LNCAP (cell line): ENCODE data around the gene MAD2L1BP.

Source experiments
- CTCF ChIP-seq: fragments of 450-650 bp; IDR thresholded peaks from 2 replicates; pipeline ENCODE4 v1.5.1; 2017; ENCODE audit warnings: mild to moderate bottlenecking

Gene MAD2L1BP

GRCh38 chr6:43621836-43622180 lies 13.8 kb upstream of the MAD2L1BP start:
- no peak for TF ChIP-seq CTCF

- no peak for TF ChIP-seq CTCF
Observed at GRCh38 chr6:43622541-43622940, 13.1 kb upstream of the MAD2L1BP start.

- TF ChIP-seq CTCF: no peak
Observed at GRCh38 chr6:43623880-43624785, 11.5 kb upstream of the MAD2L1BP start.

- no peak for TF ChIP-seq CTCF
Observed at GRCh38 chr6:43624786-43625288, 10.8 kb upstream of the MAD2L1BP start.

- no peak for TF ChIP-seq CTCF
Observed at GRCh38 chr6:43625393-43625992, 10.1 kb upstream of the MAD2L1BP start.

- no peak for TF ChIP-seq CTCF
Observed at GRCh38 chr6:43627008-43627825, 8.4 kb upstream of the MAD2L1BP start.

- no peak for TF ChIP-seq CTCF
Observed at GRCh38 chr6:43628393-43629103, 7.1 kb upstream of the MAD2L1BP start.
